DND-41 (cell line): ENCODE results near the gene RNF220.

Experiments
- CTCF ChIP-seq: IDR thresholded peaks from 2 replicates; pipeline ENCODE4 v1.5.1; 2012; ENCODE audit warnings: borderline replicate concordance, low read length, moderate library complexity, mild to moderate bottlenecking; ENCODE audit not compliant: poor library complexity, severe bottlenecking; ENCODE audit errors: extremely low read depth
- EZH2 ChIP-seq: IDR thresholded peaks from 3 replicates; pipeline ENCODE4 v1.6.1; 2012; ENCODE audit warnings: borderline replicate concordance, low read depth, mild to moderate bottlenecking, moderate library complexity, low read length, inconsistent platforms; ENCODE audit not compliant: severe bottlenecking

- TF ChIP-seq CTCF, result no peak
- no peak for TF ChIP-seq EZH2
Measured at GRCh38 chr1:44453798-44454349, 48.8 kb downstream of the RNF220 start.
